Neural crest cell (in vitro differentiated cells): ENCODE data around the gene PXMP4. TPM values are rescaled to one million over a fixed set of nuclear protein-coding genes. Genes with fewer than 3 reads are reported as not detected.
A peak's percentile ranks its signal among the peaks of the same experiment; 100 is the strongest.

Experiments
- DNase-seq: peaks from one replicate; pipeline ENCODE4 v3.0.0; 2021; ENCODE audit warnings: low read depth, mixed read lengths, low spot score
- H3K27ac Mint-ChIP-seq: one replicate; pipeline ENCODE4 v1.8.0; 2021; ENCODE audit warnings: mild to moderate bottlenecking, mixed read lengths; ENCODE audit not compliant: unreplicated experiment
- H3K27me3 Mint-ChIP-seq: 2 replicates; pipeline ENCODE4 v1.8.0; 2021; ENCODE audit warnings: low read depth, mild to moderate bottlenecking, mixed read lengths
- H3K36me3 Mint-ChIP-seq: 2 replicates; pipeline ENCODE4 v1.8.0; 2021; ENCODE audit warnings: low read depth, mild to moderate bottlenecking, mixed read lengths
- H3K4me1 Mint-ChIP-seq: 2 replicates; pipeline ENCODE4 v1.8.0; 2021; ENCODE audit warnings: mixed read lengths
- H3K4me3 Mint-ChIP-seq: one replicate; pipeline ENCODE4 v1.8.0; 2021; ENCODE audit warnings: mild to moderate bottlenecking, mixed read lengths
- H3K9me3 Mint-ChIP-seq: 2 replicates; pipeline ENCODE4 v1.8.0; 2021; ENCODE audit warnings: mixed read lengths
- total RNA-seq: library from RNA; stranded (reverse); gene quantifications from 2 replicates; pipeline ENCODE4 v1.2.1, GENCODE V29; 2021
- TF ChIP-seq, protein P1 (sequence below): fragments of 200-600 bp; sonication (generic); conservative IDR thresholded peaks from 2 replicates; pipeline ENCODE4 v1.5.0; 2021; ENCODE audit warnings: antibody characterized with exemption, mild to moderate bottlenecking

The PXMP4 gene
- total RNA-seq, 1 donor from 2014 or later = 5.2 TPM

DNA sequence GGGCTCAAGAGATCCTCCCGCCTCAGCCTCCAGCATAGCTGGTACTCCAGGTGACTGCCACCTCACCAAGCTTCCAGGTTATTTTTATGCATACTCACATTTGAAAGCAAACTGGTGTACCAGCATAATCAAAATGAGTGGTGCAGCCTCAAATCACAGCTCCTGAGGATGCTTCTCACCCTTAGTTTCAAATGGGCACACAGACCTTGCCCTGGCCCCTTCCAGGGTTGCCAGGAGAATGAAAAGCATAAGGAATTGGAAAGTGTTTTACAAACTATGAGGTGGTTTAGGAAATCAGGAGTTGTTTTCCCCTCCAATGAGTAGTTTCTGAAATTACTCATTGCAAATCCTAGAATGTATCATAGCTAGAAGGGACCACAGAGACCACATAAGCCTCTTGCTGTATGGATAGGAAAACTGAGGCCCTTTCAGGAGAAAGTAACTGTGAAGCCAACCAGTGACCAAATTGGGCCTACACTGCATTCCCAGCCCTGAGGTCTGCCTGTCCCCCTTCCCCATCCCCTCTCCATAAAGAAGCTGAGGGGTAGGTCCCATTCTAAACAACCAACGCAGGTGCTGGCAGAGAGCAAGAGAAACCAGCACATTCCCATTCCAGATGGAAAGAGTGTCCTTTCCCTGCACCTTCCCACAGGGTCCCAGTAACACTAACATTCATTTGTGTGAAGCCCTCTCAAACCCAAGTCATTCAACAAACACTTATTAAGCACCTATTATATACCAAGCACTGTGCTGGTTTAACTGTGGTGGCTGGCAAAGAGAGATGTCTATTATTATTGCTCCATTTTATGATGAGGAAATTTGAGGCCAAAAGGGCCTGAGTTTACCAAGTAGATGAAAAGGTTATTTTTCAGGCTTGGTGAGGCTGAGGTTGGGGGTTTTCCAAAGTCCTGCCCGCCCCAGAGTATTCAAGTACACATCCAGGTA lies 31.8 kb downstream of the PXMP4 start:
- TF ChIP-seq, protein P1, sequence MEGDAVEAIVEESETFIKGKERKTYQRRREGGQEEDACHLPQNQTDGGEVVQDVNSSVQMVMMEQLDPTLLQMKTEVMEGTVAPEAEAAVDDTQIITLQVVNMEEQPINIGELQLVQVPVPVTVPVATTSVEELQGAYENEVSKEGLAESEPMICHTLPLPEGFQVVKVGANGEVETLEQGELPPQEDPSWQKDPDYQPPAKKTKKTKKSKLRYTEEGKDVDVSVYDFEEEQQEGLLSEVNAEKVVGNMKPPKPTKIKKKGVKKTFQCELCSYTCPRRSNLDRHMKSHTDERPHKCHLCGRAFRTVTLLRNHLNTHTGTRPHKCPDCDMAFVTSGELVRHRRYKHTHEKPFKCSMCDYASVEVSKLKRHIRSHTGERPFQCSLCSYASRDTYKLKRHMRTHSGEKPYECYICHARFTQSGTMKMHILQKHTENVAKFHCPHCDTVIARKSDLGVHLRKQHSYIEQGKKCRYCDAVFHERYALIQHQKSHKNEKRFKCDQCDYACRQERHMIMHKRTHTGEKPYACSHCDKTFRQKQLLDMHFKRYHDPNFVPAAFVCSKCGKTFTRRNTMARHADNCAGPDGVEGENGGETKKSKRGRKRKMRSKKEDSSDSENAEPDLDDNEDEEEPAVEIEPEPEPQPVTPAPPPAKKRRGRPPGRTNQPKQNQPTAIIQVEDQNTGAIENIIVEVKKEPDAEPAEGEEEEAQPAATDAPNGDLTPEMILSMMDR = no peak
- Mint-ChIP-seq H3K27ac (no peak overlapping the region), H3K4me1 (peaks cover 42% of the 10 kb centered on the region)

DNA sequence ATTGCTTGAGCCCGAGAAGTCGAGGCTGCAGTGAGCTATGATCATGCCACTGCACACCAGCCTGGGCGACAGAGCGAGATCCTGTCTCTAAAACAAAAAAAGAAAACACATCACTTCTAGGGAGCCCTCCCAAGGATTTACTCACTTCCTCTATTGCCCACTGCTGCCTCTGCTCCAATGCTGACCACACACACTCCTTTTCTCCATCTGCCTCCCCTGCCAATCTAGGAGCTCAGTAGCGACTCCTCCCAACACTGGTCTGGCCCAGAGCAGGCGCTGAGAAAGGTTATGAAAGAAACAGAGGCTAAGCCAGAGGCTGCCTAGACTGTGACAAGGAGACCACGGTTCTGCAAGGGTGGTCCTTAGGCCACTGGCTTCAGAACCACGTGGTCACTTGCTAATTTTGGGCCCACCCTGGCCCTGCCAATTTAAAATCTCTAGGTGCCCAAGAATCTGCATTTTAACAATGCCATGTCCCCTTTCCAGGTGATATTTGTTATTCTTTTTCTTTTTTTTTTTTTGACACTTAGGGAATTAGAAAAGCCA lies 32.7 kb downstream of the PXMP4 start:
- Mint-ChIP-seq H3K9me3 (no peaks in the 10 kb centered on the region), H3K27ac (no peak overlapping the region), H3K4me3 (peak overlapping the region; percentile 77)

More for the DNA sequence above, 31.8 kb downstream of the PXMP4 start:
- H3K36me3 Mint-ChIP-seq = no peaks in the 10 kb centered on the region
- DNase-seq = no peak
- peak overlapping the region; percentile 77 for H3K4me3 Mint-ChIP-seq
- peaks cover 3% of the 10 kb centered on the region for H3K27me3 Mint-ChIP-seq
- H3K9me3 Mint-ChIP-seq = no peaks in the 10 kb centered on the region

GRCh38 chr20:33686984-33687366 lies 33.1 kb downstream of the PXMP4 start:
- H3K27ac Mint-ChIP-seq = peak overlapping the region; percentile 31
- peaks cover 3% of the 10 kb centered on the region for H3K27me3 Mint-ChIP-seq
- H3K4me3 Mint-ChIP-seq = peak overlapping the region; percentile 82
- no peaks in the 10 kb centered on the region for H3K36me3 Mint-ChIP-seq
- TF ChIP-seq, protein P1 = no peak
- no peaks in the 10 kb centered on the region for H3K9me3 Mint-ChIP-seq
- DNase-seq = no peak
- H3K4me1 Mint-ChIP-seq = peaks cover 48% of the 10 kb centered on the region

More for the DNA sequence above, 32.7 kb downstream of the PXMP4 start:
- Mint-ChIP-seq H3K36me3 (no peaks in the 10 kb centered on the region), H3K27me3 (peaks cover 3% of the 10 kb centered on the region), H3K4me1 (peaks cover 44% of the 10 kb centered on the region)
- TF ChIP-seq, protein P1 = no peak
- no peak for DNase-seq

DNA sequence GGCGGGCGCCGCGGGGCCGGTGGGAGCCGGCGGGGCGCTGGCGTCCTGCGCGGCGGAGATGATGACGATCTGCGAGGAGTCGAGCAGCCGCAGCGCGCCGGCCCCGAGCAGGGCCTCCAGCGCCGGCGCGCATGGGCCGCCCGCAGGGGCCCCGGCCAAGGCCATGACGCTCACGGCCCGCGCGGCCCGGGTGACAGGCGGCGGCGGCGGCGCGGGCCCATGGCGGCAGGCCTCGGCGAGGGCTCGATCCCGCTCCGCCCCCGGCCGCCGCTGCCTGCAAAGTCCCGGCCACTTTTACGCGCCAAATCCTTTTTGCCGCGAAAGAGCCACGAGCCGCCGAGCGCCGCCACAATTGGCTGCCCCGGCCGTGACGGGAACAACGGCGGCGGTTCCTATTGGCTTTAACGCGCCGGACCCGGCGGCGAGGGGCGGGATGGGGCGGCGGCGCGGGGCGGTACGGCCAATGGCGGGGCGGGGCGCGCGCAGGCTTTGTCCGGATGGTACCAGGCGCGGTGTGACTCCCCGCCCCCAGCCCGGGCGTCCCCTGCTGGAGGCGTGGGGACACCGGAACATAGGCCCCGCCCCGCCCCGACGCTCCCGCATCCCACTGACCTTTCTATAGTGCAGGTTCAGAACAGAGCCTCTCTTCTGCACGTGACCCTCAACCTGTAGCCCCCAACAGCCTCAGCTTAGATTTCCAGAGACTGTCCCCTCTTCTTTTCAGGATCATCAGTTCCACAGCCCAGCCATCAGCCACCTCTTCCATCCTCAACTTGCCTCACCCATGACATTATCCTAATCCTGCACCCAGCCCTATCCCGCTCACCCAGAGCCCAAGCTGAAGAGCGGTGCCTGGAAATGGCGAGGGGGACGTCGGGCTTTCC lies 33.8 kb downstream of the PXMP4 start, which contains the start of gene E2F1:
Gene E2F1 (minus strand): TSS at position 286 of the 884 bp plus-strand sequence. CDS start 121 bp downstream, at position 165.
- H3K4me3 Mint-ChIP-seq = peak within 1 kb of the TSS; percentile 92
- peak; percentile 100 for DNase-seq
- TF ChIP-seq, protein P1 = peak; percentile 56
- H3K4me1 Mint-ChIP-seq = peaks cover 55% of the 10 kb centered on the region
- H3K36me3 Mint-ChIP-seq = no peaks in the 10 kb centered on the region
- no peaks in the 10 kb centered on the region for H3K9me3 Mint-ChIP-seq
- peak within 1 kb of the TSS; percentile 96 for H3K27ac Mint-ChIP-seq
- peaks cover 3% of the 10 kb centered on the region for H3K27me3 Mint-ChIP-seq
